Measurements from ENCODE around the gene MIB2.

- TF ChIP-seq REST (IDR thresholded peaks at IDR 0.05; ENCODE audit: insufficient replicate concordance, low read depth) = no peak
- TF ChIP-seq CTCF (IDR thresholded peaks at IDR 0.05; ENCODE audit: insufficient read depth, low read length) = no peak
- TF ChIP-seq POLR2AphosphoS5 (IDR thresholded peaks at IDR 0.05; ENCODE audit: low read depth) = no peak
Observed at GRCh38 chr1:1605724-1606123, 9.6 kb upstream of the MIB2 start.

All from HL-60 (cell line).